GM21367 (cell line): ENCODE results near the gene RPGRIP1L.

Source experiments
- ATAC-seq: cut with Tn5 transposase; IDR thresholded peaks from one replicate; pipeline ENCODE4 v1.9.1; 2021; ENCODE audit not compliant: unreplicated experiment

RPGRIP1L gene

DNA sequence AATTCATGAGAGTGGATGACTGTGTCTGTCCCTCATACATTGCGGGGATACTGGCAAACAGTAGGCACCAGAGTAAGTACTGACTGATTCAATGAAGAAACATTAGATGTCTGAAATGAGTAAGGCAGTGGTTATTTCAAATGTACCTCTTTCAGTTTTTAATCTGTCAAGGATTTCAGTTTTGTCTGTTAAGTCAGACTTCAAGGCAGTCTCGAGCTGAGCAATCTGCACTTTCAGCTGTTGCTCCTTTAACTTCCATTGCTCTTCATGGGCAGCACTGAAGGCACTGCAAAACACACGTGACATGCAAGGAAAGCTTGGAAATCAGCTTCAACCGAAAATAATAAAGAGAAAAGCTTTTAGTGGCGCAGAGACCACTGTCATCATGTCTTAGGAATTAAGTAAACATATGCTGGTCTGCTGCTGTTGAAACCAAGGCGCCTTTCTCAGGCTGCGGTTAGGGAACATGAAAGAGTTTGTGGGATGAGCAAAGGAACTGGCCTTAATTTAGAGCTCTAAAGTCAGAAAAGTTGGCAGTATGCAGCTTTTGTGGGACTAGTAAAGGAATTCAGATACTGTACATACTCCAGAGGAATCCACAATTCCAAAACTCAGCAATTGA is 38.8 kb downstream of the RPGRIP1L start:
- peak; percentile 66 for ATAC-seq

- ATAC-seq, result no peak
Measured at GRCh38 chr16:53662072-53662471, 41.6 kb downstream of the RPGRIP1L start.

GRCh38 chr16:53654946-53655345 is 48.7 kb downstream of the RPGRIP1L start:
- ATAC-seq, result no peak

DNA sequence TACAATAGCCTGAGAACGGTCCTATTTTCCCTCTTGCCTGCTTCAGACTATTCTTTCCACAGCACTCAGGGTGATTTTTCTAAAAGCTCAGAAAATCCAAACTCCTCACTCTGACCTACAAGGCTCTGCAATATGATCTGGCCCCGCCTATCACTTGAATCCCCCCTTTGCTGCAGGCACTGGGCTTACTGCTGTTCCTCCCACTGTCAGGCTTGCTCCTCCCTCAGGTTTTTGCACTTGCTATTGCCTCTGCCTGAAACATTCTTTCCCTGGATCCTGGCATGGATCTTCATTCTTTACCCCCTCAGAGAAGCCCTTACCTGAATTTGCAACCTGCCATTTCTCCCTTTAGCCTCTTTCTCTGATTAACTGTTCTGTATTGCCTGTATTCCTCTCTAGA is 52.3 kb downstream of the RPGRIP1L start:
- ATAC-seq, result no peak

- ATAC-seq, result no peak
Measured at GRCh38 chr16:53646506-53646905, 57.2 kb downstream of the RPGRIP1L start.

- no peak for ATAC-seq
Measured at GRCh38 chr16:53643474-53643873, 60.2 kb downstream of the RPGRIP1L start.

DNA sequence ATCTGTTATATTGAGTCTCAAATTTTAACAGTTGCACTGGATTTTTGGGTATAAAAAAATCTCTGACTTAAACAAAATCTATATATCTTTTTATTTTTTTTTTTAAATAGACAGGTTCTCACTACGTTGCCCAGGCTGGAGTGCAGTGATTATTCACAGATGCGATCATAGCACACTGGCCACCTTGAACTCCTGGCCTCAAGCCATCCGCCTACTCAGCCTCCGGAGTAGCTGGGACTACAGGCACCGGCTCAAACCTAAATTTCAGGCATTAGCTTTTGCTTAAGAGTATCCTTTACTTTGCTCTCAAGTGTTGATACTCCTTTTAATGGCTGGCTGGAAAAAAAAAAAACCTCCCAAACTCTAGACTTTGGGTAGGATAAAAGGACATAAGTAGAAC is 61.6 kb downstream of the RPGRIP1L start:
- ATAC-seq, result no peak

DNA sequence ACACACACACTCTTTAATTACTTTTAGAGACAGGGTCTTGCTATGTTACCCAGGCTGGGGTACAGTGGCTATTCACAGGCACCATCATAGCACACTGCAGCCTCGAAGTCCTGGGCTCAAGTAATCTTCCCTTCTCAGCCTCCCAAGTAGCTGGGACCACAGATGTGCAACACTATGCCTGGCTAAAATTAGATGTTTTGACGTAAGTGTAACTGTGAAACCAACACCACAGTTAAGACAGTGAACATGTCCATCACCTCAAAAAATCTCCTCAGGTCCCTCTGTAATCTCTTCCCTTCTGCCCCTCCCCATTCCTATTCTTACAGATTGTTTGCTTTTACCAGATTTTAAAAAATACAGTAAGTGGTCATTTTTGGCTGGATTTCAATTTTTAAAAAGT is 66.7 kb downstream of the RPGRIP1L start:
- no peak for ATAC-seq

DNA sequence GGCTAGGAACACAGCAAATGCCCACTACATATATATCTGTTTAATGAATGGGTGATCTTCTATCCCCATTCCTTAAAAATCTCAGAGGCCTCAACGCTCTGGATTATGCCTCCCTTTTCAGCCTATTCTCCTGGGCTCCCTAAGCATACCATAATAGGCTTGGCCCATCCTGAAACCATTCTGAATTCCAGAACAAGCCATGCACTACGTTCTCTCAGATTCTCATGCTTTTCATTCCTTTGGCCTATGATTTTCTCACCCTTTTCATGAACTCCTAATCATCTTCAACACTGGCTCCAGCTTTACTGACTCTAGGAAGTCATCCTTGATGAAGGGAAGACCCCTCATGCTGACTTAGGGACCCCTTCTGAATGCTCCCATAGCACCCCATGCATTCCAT is 71.1 kb downstream of the RPGRIP1L start:
- no peak for ATAC-seq

GRCh38 chr16:53631236-53632025 is 72.2 kb downstream of the RPGRIP1L start:
- no peak for ATAC-seq

GRCh38 chr16:53629607-53630312 is 73.9 kb downstream of the RPGRIP1L start:
- ATAC-seq, result no peak

GRCh38 chr16:53629151-53629550 is 74.5 kb downstream of the RPGRIP1L start:
- ATAC-seq, result no peak

DNA sequence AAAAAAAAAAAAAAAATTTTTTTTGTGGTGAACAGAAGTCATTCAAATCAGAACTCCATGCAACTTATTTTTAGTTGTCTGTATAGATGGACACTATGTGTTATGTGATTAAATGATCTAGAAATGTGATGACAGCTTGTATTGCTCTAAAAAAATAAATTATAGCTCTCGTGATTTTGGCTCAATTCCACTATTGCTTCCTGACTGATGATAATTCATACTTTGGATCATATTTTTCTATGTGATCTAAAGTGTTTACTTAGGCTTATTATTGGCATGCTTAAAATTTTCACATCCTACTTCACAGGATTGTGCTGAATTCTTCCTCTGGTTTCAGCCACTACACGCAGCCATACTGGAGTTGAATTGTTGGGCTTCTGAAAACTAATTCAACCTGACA is 76.8 kb downstream of the RPGRIP1L start:
- ATAC-seq, result no peak

GRCh38 chr16:53626161-53626560 is 77.5 kb downstream of the RPGRIP1L start:
- no peak for ATAC-seq

GRCh38 chr16:53625221-53625620 is 78.4 kb downstream of the RPGRIP1L start:
- no peak for ATAC-seq

DNA sequence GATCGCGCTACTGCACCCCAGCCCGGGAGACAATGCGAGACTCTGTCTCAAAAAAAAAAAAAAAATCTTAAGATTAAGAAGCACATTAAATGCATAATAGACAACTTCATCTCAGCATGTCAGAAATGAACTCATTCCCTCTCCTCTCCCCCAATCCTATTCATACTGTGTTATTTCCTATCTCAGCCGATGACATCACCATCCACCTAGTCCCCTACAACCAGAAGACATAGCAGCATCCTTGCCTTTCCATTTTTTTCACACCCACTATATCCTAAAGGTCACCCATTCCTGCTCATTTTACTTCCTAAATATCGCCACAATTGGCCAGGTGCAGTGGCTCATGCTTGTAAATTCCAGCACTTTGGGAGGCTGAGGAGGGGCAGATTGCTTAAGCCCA is 81.3 kb downstream of the RPGRIP1L start:
- no peak for ATAC-seq

DNA sequence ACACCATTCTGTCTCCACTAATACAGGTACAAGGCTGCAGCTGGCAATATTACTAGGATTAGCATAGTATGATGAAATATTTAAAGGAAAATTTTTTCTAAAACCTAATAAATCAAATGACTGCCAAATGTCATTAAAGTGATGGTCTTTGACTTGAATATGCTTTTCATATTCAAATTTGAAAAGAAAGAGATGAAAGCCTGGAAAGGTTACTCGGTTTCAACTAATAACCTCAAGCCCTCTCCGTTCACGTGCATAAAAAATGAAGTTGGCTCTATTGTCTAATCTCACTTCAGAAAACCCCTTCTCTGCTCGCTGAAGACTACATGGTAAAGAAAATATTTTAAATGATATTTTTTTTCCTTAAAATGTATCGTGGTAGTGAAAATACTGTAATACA is 83.2 kb downstream of the RPGRIP1L start:
- no peak for ATAC-seq

DNA sequence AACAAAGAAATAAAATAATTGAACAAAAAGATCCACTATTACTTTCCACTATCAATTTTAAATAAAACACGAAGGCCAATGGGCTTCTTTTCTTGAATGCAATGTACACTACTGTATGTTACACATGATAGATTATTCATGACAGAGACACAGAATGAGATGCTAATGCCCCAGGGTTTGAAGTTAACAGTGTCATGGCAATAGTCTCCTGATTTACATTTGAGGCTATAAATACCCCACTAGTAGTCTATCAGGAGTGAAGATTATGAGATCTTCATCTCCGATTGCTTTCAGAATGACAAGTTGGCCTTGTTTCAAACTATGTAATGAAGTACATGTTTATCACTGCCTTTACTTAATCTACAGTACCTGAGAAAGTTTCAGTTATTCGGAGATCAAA is 84.4 kb downstream of the RPGRIP1L start:
- ATAC-seq, result no peak

- no peak for ATAC-seq
Measured at GRCh38 chr16:53614346-53614745, 89.3 kb downstream of the RPGRIP1L start.

GRCh38 chr16:53612003-53612402 is 91.7 kb downstream of the RPGRIP1L start:
- ATAC-seq, result no peak

DNA sequence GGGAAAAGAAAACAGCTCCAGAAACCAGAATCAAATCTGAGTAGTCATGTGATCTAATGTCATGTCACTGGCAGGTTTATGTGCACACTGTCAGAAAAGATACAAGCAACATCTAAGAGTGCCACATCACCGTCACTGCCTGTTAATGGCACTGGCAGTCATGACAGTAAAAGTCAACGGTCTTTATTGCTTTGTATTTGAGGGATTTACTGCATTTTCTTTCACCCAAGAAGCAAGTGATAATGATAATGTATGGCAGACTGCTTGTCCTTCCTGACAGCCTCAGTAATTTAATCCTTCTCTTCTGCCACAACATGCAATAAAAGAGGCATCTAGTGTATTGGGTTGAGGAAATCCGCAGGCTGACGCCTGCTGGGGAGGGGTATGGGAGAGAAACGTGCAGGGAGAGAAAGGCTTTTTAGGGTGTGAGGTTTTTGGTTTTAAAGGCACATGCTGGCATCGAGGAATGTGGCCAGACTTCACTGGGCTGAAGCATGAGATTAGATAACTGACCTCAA is 92.4 kb downstream of the RPGRIP1L start:
- ATAC-seq, result no peak

DNA sequence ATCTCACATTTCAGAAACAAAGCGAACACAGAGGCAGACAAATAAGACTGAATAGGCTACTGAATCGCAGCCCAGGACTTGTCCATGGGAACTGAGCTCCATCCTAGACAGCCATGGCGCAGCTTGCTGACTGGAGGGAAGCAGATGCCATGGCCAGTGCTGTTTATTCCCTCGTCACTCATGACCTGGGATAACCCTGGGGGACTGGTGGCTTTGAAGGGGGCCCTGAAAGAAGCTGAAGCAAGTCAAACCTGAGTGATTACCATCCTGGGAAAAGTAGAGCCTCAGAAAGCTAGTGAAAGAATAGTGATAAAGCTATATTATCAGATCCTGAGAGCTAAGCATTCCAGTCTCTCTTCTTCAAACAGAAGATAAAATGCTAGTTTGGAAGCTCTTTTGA is 94.1 kb downstream of the RPGRIP1L start:
- no peak for ATAC-seq
